HG03439 (cell line): ENCODE measurements around the gene SAMD14.

ENCODE experiments used
- ATAC-seq: cut with Tn5 transposase; IDR thresholded peaks from one replicate; pipeline ENCODE4 v1.9.1; 2021; ENCODE audit warnings: mild to moderate bottlenecking, moderate library complexity; ENCODE audit not compliant: unreplicated experiment

Gene SAMD14

DNA sequence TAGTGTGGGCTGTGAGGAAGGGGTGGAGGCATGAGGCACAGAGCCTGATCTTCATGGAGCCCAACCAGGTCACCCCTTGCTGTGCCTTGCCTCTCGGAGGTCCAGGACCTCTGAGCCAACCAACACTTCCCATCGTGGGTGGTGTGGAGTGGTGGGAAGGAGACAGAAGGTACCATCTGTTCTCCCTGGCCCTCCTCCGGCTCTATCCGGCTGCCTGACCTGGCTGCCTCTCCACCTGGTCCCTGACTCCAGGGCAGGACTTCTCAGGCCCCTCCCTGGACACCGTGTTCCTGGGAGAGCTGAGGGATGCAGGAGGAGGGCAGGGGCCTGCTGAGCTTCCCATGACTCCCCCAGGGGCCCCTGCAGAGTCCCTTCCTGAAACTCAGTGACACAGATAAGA lies 31.0 kb downstream of the SAMD14 start:
- no peak for ATAC-seq

DNA sequence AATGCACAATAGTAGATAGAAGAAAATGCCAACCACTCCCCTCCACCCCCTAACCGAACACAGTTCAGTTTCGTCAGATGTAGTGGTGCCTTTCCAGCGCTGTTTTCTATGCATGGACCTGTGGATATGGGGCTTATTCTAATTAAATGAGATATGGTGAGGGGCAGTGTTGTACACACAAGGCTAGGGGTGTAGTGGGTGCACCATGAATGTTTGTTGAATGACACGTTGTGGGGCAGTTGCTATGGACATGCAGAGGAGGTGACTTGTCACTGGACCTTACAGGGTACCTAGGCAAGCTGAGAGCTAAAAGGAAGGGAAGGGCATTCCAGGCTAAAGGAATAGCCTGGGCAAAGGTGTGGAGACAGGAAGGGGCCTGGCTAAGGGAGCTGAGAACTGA lies 31.4 kb downstream of the SAMD14 start:
- no peak for ATAC-seq

DNA sequence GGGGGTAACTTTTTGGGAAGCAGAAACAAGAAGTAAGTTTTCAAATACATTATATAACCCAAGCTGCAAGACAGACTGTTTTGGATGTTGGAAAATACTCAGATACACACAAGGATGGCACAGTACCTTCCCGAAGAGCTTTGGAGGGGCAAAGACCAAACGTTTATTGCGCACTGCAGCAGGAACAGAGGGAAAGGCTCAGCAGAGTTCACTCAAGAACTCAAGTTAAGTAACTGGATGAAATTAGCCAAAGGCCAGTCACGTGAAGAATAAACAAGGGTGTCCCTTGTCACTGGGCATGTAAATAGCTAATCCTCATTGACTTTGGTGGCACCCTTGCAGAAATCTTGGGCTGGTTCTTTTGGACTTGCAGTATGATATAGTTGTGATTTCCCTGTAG lies 32.0 kb downstream of the SAMD14 start:
- no peak for ATAC-seq

DNA sequence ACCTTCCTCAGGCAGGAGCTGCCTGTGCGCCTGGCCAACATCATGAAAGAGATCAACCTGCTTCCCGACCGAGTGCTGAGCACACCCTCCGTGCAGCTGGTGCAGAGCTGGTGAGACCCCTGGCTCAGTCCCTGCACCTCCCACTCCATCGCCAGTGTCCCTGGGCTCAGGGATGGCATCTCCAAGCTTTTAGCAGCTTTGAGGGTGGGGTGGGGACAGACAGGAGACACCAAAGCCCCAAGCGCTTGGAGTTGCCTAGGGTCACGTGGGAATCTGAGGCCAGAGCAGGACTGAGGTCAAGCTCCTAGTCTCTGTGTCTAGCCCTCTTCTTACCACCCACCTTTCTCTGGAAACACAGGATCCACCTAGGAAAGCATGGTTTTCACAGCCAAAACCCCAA lies 32.5 kb downstream of the SAMD14 start:
- ATAC-seq = no peak

DNA sequence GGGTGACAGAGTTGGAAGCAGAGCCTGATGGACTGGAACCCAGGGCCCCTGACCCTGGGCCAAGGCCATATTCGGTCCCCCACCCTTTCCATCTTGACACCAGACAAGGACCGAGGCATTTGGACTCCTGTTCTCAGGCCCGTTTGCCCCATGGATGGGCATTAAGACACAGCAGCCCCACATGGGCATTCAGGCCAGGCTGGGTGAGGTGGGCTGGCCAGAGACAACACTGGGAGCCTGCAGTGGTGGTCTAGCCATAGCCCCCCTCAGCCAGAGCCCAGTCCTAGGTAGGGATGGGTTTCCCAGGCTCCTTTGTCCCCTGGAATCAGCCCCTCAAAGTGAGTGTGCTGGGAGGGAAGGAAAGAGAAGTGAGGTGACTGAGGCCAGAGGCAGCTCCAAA lies 33.2 kb downstream of the SAMD14 start:
- no peak for ATAC-seq

DNA sequence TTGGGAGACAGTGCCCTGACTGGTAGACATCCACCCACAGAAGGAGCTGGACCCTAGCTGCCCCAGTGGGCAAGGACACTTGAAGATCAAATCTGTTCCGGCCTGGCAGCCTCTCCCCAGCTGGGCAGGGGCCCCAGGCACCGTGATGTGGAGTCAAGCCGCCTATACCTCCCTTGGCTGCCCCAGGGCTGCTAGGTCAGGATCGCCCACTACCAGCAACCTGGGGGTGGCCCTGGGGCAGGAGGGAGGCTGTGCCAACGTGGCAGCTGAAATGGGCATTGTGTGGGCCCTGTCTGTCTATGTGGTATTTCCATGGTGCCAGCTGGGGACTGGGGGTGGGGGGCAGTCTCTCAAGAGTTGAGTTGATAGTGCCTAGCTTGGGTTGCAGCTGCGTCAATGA lies 33.9 kb downstream of the SAMD14 start:
- ATAC-seq = no peak

DNA sequence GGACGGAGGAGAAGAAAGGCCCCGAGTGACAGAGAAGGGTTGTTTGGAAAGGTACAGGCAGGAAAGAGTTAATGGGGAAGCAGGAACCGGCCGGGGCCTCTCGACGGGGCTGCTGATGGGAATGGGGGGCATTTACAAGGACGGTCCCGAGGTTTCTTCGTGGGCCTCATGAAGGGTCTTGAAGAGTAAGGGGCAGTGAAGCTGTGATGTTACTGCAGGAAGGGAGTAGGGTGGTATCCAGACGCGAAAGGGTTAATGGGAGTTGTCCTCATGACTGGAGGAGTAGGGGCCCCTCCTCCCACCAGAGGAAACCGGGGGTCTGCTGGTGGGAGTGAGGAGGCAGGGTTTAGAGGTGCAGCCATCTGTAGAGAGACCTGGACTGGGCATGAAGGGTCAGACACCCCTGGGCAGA lies 34.3 kb downstream of the SAMD14 start:
- ATAC-seq = no peak

DNA sequence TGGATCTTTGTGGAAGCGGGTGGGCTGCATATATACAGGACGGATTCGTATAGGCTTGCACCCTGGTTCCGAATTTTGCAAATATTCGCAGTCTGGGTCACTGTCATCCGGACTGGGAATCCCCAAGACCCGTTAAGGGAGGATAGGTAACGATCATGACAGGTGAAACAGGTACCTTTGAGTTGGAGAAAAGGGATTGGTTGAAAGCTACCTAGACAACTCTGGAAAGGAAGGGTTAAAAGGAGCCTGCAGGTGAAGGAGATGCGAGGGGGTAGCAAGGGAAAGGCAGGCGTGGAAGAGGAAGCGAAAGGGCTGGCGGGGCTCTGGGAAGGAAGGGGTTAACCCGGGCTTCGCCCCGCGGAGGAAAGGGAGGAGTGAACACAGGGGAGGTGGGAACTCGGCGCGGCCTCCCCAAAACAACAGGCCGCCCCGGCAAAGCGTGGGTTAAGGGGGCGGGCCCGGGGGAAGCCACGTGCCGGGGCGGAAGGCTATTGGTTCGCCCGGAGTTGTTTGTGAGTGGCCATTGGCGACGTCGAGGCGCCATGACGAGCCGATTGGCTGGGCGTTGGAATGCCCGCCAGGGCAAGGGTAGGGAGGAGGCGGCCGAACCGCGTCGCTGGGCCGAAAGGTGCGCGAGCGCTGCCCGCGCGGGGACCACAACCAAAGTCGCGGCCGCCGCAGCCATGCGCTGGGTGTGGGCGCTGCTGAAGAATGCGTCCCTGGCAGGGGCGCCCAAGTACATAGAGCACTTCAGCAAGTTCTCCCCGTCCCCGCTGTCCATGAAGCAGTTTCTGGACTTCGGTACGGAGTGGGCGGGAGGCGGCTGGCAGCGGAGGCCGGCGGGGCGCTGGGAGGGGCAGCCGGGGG lies 35.0 kb downstream of the SAMD14 start, which contains the start of gene PDK2:
Gene PDK2, plus strand, starts transcription at position 599 of the 867 bp plus-strand sequence. Its CDS starts 85 bp downstream, at position 684.
- peak; percentile 88 for ATAC-seq

DNA sequence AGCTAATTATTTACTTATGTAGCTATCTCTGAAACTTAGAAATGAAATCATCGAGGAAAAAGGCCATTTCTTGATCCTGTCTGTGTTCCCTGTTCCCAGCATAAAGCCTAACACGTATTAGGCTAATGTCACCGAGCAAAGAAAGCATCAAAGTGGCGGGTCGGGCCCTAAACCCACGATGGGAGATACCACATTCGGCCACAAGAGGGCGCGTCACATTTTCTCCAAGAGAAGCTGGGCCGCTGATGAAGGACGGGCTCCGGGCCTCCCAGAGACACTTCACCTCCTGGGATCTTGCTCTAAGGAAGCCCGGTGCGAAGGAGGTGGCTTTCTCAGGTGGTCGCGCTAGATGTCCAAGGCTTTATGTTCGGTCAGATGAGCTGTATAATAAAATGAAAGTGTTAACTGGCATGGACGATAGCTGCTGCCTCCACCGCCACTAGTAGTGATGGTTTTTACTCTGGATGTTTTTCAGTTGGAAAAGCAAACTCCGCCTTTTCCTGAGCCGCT lies 35.7 kb downstream of the SAMD14 start:
- peak; percentile 41 for ATAC-seq

DNA sequence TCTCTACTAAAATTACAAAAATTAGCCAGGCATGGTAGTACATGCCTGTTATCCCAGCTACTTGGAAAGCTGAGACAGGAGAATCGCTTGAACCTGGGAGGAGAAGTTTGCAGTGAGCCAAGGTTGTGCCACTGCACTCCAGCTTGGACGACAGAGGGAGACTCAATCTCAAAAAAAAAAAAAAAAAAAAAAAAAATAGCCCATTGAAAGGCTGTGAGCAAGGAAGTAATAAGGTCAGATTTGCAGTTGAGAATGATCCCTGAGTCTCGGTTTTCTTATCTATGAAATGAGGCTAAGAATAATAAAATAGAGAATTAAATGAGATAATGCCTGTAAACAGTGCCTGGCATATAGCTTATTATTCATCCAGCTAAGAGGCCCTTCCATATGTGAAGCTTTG lies 36.2 kb downstream of the SAMD14 start:
- ATAC-seq = no peak

DNA sequence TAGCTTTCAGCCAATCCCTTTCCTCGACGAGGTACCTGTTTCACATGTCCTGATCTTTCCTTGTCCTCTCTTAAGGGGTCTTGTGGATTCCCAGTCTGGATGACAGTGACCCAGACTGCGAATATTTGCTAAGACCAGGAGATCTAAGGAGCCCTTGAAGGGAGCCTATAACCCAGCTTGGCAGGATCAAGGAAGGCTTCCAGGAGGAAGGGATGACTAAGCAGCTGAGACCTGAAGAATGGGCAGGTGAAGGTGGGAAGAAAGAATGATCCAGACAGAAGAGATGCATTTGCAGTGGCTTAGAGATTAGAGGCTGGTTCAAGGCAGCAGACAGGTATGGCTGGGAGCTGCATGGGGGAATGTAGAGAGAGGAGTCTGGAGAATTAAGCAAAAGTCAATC lies 36.7 kb downstream of the SAMD14 start:
- no peak for ATAC-seq

DNA sequence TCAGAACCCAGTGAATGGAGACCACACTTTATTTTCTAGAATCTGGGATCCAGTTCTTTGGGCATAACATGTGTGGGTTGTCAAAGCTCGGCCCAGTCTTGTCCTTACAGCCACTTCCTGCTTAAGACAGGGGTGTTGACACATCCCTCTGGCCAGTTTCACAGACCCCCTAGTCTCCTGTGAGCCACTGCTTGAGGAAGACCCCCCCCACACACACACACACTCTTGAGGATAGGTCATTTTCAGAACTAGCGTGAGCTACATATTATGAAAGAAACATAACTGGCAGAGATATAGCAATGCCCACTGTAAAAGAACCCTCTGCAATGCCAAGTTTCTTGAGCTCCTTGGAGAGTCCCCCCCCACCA lies 38.1 kb downstream of the SAMD14 start:
- ATAC-seq = no peak

DNA sequence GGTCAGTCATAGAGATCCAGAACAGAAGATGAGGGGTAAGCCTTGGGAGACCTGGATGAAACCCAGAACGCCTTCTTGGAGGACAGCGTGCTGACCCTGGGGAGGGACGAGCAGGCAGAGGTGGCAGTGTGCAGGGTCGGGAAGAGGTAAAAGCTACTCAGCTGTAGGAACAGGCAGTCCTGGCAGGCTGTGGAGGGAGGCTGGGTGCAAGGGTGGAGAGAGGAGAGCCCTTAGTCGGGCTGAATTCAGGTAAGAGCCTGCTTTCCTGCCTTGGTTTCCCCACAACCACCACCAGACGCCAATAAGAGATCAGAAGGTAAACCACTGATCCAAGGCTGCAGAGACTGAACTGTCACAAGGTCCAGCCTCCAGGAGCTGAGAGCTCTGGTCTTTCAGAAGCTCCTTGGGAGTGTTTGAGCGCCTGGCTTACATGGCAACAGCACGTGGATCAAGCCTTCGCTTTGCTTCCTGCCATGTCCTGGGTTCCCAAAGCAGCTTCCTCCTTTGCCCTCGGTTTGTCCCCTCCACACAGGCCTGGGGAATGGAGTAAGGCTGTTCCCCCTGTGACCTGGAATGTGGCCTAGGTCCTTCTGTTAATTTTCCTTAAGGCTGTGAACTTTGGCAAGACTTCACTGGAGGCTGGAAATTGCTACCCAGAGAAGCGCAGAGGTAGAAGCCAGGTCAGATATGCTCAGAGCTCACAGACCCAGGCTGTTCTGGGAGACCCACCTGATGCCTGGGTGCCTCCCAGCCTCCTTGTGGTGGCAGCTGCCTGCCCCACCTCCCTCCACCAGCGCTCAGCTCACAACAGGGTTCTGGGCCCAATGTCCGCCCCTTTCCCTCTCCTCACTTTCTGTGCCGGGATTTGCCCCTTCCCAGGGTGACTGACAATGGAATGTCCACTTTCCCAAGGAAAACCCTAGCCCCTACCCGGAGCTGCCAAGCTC lies 38.7 kb downstream of the SAMD14 start:
- ATAC-seq = no peak

DNA sequence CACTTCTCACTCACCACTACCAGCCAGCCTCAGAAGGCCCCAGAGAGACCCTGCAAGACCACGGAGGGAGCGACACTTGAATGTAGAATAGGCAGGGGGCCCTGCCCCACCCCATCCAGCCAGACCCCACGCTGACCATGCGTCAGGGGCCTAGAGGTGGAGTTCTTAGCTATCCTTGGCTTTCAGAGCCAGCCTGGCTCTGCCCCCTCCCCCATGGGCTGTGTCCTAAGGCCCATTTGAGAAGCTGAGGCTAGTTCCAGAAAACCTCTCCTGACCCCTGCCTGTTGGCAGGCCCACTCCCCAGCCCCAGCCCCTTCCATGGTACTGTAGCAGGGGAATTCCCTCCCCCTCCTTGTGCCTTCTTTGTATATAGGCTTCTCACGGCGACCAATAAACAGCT lies 39.9 kb downstream of the SAMD14 start:
- no peak for ATAC-seq

DNA sequence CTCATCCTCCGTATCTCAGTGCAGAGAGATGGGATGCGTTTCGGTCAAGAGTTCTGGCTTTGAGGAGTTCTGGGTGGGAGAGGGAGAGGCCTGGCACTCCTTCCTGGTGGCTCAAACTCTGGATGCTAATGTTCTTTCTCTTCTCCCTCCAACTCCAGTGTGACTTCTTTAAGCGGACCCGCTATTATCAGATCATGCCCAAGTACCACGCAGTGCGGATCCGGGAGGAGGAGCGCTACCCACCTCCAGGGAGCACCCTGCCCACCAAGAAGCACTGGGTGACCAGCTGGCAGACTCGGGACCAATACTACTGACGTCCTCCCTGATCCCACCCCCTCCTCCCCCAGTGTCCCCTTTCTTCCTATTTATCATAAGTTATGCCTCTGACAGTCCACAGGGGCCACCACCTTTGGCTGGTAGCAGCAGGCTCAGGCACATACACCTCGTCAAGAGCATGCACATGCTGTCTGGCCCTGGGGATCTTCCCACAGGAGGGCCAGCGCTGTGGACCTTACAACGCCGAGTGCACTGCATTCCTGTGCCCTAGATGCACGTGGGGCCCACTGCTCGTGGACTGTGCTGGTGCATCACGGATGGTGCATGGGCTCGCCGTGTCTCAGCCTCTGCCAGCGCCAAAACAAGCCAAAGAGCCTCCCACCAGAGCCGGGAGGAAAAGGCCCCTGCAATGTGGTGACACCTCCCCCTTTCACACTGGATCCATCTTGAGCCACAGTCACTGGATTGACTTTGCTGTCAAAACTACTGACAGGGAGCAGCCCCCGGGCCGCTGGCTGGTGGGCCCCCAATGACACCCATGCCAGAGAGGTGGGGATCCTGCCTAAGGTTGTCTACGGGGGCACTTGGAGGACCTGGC lies 40.8 kb downstream of the SAMD14 start:
- ATAC-seq = no peak

DNA sequence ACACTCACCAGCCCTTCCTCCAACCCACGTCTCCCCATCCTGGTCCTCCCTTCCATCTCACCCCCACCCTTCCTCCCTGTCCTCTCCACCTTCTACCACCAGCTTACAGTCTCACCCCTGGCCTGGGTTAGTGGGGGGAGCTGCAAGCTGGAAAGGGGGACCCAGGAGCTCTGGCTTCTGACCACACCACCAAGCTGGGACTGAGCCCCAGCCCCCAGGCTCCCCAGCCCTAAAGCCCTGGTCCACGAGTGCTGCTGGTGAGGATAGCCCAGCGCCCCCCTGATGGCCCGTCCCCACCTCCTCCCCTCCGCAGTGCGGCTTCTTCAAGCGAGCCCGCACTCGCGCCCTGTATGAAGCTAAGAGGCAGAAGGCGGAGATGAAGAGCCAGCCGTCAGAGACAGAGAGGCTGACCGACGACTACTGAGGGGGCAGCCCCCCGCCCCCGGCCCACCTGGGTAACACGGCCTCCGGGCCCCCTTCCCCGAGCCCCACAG lies 42.0 kb downstream of the SAMD14 start:
- ATAC-seq = no peak

DNA sequence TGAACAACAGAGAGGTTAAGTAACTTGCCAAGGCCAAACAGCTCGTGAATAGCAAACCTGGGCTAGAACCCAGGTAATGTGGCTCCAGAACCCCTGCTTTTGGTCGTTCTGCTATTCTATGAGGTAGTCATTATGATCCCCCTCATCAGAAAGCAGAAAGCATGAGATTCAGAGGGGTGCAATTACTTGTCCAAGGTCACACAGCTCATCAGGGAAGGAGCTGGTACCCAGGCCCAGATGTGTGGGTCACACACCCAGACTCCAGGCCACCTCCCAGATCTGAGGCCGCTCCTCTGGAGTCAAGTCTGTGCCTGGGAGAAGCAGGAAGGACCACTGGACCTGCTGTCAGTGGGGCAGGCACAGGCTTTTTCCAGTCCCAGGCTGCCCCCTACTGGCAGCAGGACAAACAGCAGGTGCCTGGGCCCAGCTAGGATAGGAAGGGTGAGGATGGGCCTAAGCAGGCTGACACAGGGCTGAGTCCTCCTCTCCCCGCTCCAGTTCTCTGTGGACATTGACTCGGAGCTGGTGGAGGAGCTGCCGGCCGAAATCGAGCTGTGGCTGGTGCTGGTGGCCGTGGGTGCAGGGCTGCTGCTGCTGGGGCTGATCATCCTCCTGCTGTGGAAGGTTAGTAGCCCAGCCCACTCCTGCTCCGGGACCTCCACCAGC lies 42.6 kb downstream of the SAMD14 start:
- peak; percentile 74 for ATAC-seq

DNA sequence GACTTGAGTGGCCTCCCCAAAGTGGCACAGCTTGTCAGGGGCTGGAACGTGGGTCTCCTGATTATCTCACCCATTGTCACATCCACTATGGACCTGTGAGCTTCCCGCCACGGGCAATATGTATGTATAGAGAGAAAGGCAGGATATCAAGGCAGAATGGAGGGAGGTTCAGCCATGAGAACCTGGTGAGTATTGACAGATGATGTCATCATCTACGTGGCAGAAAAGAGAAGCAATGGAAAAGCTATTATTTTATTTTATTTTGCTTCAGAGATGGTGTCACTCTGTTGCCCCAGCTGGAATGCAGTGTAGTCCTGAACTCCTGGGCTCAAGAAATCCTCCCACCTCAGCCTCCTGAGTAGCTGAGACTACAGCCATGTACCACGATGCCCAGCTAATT lies 48.2 kb downstream of the SAMD14 start:
- no peak for ATAC-seq

DNA sequence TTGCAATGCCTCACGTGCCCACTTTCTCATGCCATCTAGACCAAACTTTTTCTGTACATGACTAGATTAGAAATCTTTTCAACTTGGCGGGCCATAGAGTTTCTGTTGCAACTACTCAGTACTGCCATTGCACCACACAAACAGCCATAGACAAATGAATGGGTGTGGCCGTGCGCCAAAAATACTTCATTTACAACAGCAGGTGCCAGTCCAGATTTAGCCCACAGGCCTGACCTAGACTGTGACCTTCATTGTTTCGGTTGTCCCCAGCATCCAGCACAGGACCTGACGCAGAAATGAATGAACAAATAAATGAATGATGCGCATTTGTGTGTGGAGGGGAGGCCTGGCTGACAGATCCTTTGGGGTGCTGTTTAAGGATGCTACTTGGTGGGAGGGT lies 49.1 kb downstream of the SAMD14 start:
- ATAC-seq = peak; percentile 66

DNA sequence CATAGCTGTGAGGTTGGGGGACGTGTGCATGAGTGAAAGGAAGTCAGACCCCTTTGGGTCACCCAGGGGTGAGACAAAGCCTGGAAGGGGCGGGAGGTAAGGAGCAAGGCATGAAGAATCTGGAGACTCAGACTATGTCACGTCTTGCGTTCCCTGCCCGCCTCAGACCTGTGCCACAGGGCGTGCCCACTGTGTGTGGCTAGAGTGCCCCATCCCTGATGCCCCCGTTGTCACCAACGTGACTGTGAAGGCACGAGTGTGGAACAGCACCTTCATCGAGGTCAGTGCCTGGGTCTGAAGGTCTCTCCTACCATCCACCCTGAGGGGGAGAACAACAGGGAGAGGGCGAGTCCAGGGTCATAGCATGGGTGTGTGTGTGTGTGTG lies 49.9 kb downstream of the SAMD14 start:
- no peak for ATAC-seq
